Fibroblast of skin of scalp (primary cell): ENCODE measurements around the gene PPP1R8.

Source experiments
- DNase-seq: peaks from one replicate; pipeline ENCODE4 v3.0.0-alpha.2; 2013

The PPP1R8 gene

GRCh38 chr1:27872059-27872801 lies 41.6 kb downstream of the PPP1R8 start, which contains the start of gene THEMIS2:
Gene THEMIS2 (plus strand): TSS chr1:27872544. CDS start chr1:27872572, 28 bp downstream.
- peak; percentile 50 for DNase-seq

- no peak for DNase-seq
Measured at GRCh38 chr1:27872802-27873551, 42.4 kb downstream of the PPP1R8 start.

GRCh38 chr1:27873671-27874384 lies 43.2 kb downstream of the PPP1R8 start:
- DNase-seq, result no peak

- DNase-seq, result no peak
Measured at GRCh38 chr1:27876341-27877114, 45.9 kb downstream of the PPP1R8 start.

- no peak for DNase-seq
Measured at GRCh38 chr1:27877115-27877416, 46.5 kb downstream of the PPP1R8 start.

GRCh38 chr1:27878039-27878438 lies 47.5 kb downstream of the PPP1R8 start:
- DNase-seq, result no peak

- no peak for DNase-seq
Measured at GRCh38 chr1:27878787-27879335, 48.3 kb downstream of the PPP1R8 start.

GRCh38 chr1:27879374-27880082 lies 48.9 kb downstream of the PPP1R8 start:
- DNase-seq, result no peak

GRCh38 chr1:27882543-27882903 lies 51.9 kb downstream of the PPP1R8 start:
- no peak for DNase-seq

GRCh38 chr1:27883536-27883935 lies 53.0 kb downstream of the PPP1R8 start:
- DNase-seq, result no peak

GRCh38 chr1:27884006-27884954 lies 53.7 kb downstream of the PPP1R8 start:
- no peak for DNase-seq

GRCh38 chr1:27885114-27885528 lies 54.5 kb downstream of the PPP1R8 start:
- no peak for DNase-seq

- DNase-seq, result no peak
Measured at GRCh38 chr1:27885621-27886352, 55.2 kb downstream of the PPP1R8 start.

- DNase-seq, result no peak
Measured at GRCh38 chr1:27886353-27886679, 55.7 kb downstream of the PPP1R8 start.

- DNase-seq, result no peak
Measured at GRCh38 chr1:27886744-27887143, 56.2 kb downstream of the PPP1R8 start.

- no peak for DNase-seq
Measured at GRCh38 chr1:27887215-27888021, 56.8 kb downstream of the PPP1R8 start.

- no peak for DNase-seq
Measured at GRCh38 chr1:27889506-27889905, 58.9 kb downstream of the PPP1R8 start.

- DNase-seq, result no peak
Measured at GRCh38 chr1:27891196-27891889, 60.8 kb downstream of the PPP1R8 start.
